ENCODE results near the gene STUB1.

DNA sequence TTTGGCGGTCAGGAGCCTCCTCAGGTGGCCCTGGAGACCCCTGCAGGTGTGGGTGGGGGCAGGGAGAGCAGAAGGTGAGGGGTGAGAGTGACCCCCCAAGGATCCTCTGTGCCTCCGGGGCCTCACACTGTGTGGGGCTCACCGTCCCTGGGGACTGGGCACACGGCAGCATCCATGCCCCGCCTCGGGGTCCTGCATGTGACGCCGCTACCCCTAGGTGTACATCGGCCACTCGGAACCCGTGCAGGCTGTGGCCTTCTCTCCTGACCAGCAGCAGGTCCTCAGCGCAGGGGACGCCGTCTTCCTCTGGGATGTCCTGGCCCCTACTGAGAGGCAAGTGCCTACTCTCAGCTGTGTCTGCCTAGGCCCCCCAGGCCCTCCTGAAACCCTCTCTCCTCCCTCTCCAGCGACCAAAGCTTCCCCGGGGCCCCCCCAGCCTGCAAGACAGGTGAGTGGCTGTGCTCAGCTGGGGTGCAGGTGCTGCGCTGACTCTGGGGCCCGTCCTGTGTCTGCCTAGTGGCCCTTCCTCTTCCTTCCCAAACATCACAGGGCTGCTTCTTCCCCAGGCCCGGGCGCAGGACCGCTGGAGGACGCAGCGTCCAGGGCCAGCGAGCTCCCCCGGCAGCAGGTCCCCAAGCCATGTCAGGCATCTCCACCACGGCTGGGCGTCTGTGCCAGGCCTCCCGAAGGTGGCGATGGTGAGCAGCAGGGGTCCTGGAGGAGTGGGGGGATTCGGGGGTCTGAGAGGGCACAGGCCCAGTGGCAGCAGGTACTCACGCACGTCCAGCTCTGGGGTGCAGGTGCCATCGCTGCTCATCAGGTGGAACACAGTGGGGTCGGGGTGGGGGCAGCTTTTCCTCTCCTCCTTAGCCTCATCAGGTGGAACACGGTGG is 21.3 kb upstream of the STUB1 start:
- TF ChIP-seq, protein P1, sequence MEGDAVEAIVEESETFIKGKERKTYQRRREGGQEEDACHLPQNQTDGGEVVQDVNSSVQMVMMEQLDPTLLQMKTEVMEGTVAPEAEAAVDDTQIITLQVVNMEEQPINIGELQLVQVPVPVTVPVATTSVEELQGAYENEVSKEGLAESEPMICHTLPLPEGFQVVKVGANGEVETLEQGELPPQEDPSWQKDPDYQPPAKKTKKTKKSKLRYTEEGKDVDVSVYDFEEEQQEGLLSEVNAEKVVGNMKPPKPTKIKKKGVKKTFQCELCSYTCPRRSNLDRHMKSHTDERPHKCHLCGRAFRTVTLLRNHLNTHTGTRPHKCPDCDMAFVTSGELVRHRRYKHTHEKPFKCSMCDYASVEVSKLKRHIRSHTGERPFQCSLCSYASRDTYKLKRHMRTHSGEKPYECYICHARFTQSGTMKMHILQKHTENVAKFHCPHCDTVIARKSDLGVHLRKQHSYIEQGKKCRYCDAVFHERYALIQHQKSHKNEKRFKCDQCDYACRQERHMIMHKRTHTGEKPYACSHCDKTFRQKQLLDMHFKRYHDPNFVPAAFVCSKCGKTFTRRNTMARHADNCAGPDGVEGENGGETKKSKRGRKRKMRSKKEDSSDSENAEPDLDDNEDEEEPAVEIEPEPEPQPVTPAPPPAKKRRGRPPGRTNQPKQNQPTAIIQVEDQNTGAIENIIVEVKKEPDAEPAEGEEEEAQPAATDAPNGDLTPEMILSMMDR (IDR thresholded peaks at IDR 0.05; ENCODE audit: low read depth, low read length, missing input control) = no peak
- TF ChIP-seq, protein P2, sequence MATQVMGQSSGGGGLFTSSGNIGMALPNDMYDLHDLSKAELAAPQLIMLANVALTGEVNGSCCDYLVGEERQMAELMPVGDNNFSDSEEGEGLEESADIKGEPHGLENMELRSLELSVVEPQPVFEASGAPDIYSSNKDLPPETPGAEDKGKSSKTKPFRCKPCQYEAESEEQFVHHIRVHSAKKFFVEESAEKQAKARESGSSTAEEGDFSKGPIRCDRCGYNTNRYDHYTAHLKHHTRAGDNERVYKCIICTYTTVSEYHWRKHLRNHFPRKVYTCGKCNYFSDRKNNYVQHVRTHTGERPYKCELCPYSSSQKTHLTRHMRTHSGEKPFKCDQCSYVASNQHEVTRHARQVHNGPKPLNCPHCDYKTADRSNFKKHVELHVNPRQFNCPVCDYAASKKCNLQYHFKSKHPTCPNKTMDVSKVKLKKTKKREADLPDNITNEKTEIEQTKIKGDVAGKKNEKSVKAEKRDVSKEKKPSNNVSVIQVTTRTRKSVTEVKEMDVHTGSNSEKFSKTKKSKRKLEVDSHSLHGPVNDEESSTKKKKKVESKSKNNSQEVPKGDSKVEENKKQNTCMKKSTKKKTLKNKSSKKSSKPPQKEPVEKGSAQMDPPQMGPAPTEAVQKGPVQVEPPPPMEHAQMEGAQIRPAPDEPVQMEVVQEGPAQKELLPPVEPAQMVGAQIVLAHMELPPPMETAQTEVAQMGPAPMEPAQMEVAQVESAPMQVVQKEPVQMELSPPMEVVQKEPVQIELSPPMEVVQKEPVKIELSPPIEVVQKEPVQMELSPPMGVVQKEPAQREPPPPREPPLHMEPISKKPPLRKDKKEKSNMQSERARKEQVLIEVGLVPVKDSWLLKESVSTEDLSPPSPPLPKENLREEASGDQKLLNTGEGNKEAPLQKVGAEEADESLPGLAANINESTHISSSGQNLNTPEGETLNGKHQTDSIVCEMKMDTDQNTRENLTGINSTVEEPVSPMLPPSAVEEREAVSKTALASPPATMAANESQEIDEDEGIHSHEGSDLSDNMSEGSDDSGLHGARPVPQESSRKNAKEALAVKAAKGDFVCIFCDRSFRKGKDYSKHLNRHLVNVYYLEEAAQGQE (IDR thresholded peaks at IDR 0.05) = no peak
- TF ChIP-seq ATF3 (IDR thresholded peaks at IDR 0.05) (no peak), MAX (IDR thresholded peaks at IDR 0.05) (no peak)

Data from liver (tissue), 3 donors.